Measurements from ENCODE around the gene JAZF1.
"Not testable (repeated sequence)": the region's sequence is repeated elsewhere in the genome, so short reads cannot be mapped to it uniquely, and the experiment has no call there.

Gene JAZF1

GRCh38 chr7:27870595-27870994 is 310.0 kb downstream of the JAZF1 start:
- no peak overlapping the region for H3K4me2 ChIP-seq (ENCODE audit: low read length)
- peaks cover 15% of the 10 kb centered on the region for H3K4me1 ChIP-seq (ENCODE audit: control insufficient read depth, insufficient read depth, low read length)
- no peaks in the 10 kb centered on the region for H3K9me3 ChIP-seq (replicated peaks; ENCODE audit: low read length)
- no peaks in the 10 kb centered on the region for H3K36me3 ChIP-seq (ENCODE audit: insufficient read depth, low read length)
- no peak overlapping the region for H3K4me3 ChIP-seq (ENCODE audit: low read length)
- H3K27me3 ChIP-seq (ENCODE audit: control insufficient read depth, insufficient read depth, low read length): no peaks in the 10 kb centered on the region
- no peak overlapping the region for H3K9ac ChIP-seq (ENCODE audit: low read depth, low read length)

- Histone ChIP-seq H3K4me3 (ENCODE audit: low read length) (no peak overlapping the region), H3K9me3 (replicated peaks; ENCODE audit: low read length) (no peaks in the 10 kb centered on the region), H3K9ac (ENCODE audit: low read depth, low read length) (no peak overlapping the region), H3K36me3 (ENCODE audit: insufficient read depth, low read length) (no peaks in the 10 kb centered on the region), H3K4me2 (ENCODE audit: low read length) (no peak overlapping the region), H3K27me3 (ENCODE audit: control insufficient read depth, insufficient read depth, low read length) (no peaks in the 10 kb centered on the region), H3K4me1 (ENCODE audit: control insufficient read depth, insufficient read depth, low read length) (peaks cover 6% of the 10 kb centered on the region)
Measured at GRCh38 chr7:27869056-27869455, 311.5 kb downstream of the JAZF1 start.

GRCh38 chr7:27868131-27868550 is 312.5 kb downstream of the JAZF1 start:
- Histone ChIP-seq H3K4me1 (ENCODE audit: control insufficient read depth, insufficient read depth, low read length) (no peaks in the 10 kb centered on the region), H3K4me2 (ENCODE audit: low read length) (no peak overlapping the region), H3K9ac (ENCODE audit: low read depth, low read length) (no peak overlapping the region), H3K27me3 (ENCODE audit: control insufficient read depth, insufficient read depth, low read length) (no peaks in the 10 kb centered on the region), H3K9me3 (replicated peaks; ENCODE audit: low read length) (no peaks in the 10 kb centered on the region), H3K36me3 (ENCODE audit: insufficient read depth, low read length) (peaks cover 4% of the 10 kb centered on the region), H3K4me3 (ENCODE audit: low read length) (no peak overlapping the region)

GRCh38 chr7:27866828-27867672 is 313.5 kb downstream of the JAZF1 start:
- H3K9ac ChIP-seq (ENCODE audit: low read depth, low read length): no peak overlapping the region
- no peaks in the 10 kb centered on the region for H3K27me3 ChIP-seq (ENCODE audit: control insufficient read depth, insufficient read depth, low read length)
- H3K9me3 ChIP-seq (replicated peaks; ENCODE audit: low read length): no peaks in the 10 kb centered on the region
- no peak overlapping the region for H3K4me3 ChIP-seq (ENCODE audit: low read length)
- no peaks in the 10 kb centered on the region for H3K4me1 ChIP-seq (ENCODE audit: control insufficient read depth, insufficient read depth, low read length)
- peaks cover 4% of the 10 kb centered on the region for H3K36me3 ChIP-seq (ENCODE audit: insufficient read depth, low read length)
- no peak overlapping the region for H3K4me2 ChIP-seq (ENCODE audit: low read length)

- no peak overlapping the region for H3K9ac ChIP-seq (ENCODE audit: low read depth, low read length)
- peaks cover 4% of the 10 kb centered on the region for H3K36me3 ChIP-seq (ENCODE audit: insufficient read depth, low read length)
- no peaks in the 10 kb centered on the region for H3K4me1 ChIP-seq (ENCODE audit: control insufficient read depth, insufficient read depth, low read length)
- no peaks in the 10 kb centered on the region for H3K9me3 ChIP-seq (replicated peaks; ENCODE audit: low read length)
- no peak overlapping the region for H3K4me3 ChIP-seq (ENCODE audit: low read length)
- no peak overlapping the region for H3K4me2 ChIP-seq (ENCODE audit: low read length)
- H3K27me3 ChIP-seq (ENCODE audit: control insufficient read depth, insufficient read depth, low read length): no peaks in the 10 kb centered on the region
Measured at GRCh38 chr7:27866256-27866655, 314.3 kb downstream of the JAZF1 start.

- no peaks in the 10 kb centered on the region for H3K9me3 ChIP-seq (replicated peaks; ENCODE audit: low read length)
- no peak overlapping the region for H3K4me3 ChIP-seq (ENCODE audit: low read length)
- H3K4me1 ChIP-seq (ENCODE audit: control insufficient read depth, insufficient read depth, low read length): no peaks in the 10 kb centered on the region
- H3K27me3 ChIP-seq (ENCODE audit: control insufficient read depth, insufficient read depth, low read length): no peaks in the 10 kb centered on the region
- H3K9ac ChIP-seq (ENCODE audit: low read depth, low read length): no peak overlapping the region
- no peak overlapping the region for H3K4me2 ChIP-seq (ENCODE audit: low read length)
- peaks cover 4% of the 10 kb centered on the region for H3K36me3 ChIP-seq (ENCODE audit: insufficient read depth, low read length)
Measured at GRCh38 chr7:27863880-27864279, 316.7 kb downstream of the JAZF1 start.

- Histone ChIP-seq H3K4me1 (ENCODE audit: control insufficient read depth, insufficient read depth, low read length) (no peaks in the 10 kb centered on the region), H3K27me3 (ENCODE audit: control insufficient read depth, insufficient read depth, low read length) (no peaks in the 10 kb centered on the region), H3K9ac (ENCODE audit: low read depth, low read length) (no peak overlapping the region), H3K36me3 (ENCODE audit: insufficient read depth, low read length) (peaks cover 4% of the 10 kb centered on the region), H3K4me3 (ENCODE audit: low read length) (no peak overlapping the region), H3K4me2 (ENCODE audit: low read length) (no peak overlapping the region), H3K9me3 (replicated peaks; ENCODE audit: low read length) (no peaks in the 10 kb centered on the region)
Measured at GRCh38 chr7:27861747-27862146, 318.8 kb downstream of the JAZF1 start.

- no peak overlapping the region for H3K9ac ChIP-seq (ENCODE audit: low read depth, low read length)
- H3K36me3 ChIP-seq (ENCODE audit: insufficient read depth, low read length): peaks cover 4% of the 10 kb centered on the region
- no peaks in the 10 kb centered on the region for H3K9me3 ChIP-seq (replicated peaks; ENCODE audit: low read length)
- no peaks in the 10 kb centered on the region for H3K27me3 ChIP-seq (ENCODE audit: control insufficient read depth, insufficient read depth, low read length)
- H3K4me2 ChIP-seq (ENCODE audit: low read length): no peak overlapping the region
- H3K4me1 ChIP-seq (ENCODE audit: control insufficient read depth, insufficient read depth, low read length): no peaks in the 10 kb centered on the region
- H3K4me3 ChIP-seq (ENCODE audit: low read length): no peak overlapping the region
Measured at GRCh38 chr7:27860800-27861199, 319.8 kb downstream of the JAZF1 start.

- H3K4me1 ChIP-seq (ENCODE audit: control insufficient read depth, insufficient read depth, low read length); H3K4me2 ChIP-seq (ENCODE audit: low read length); H3K4me3 ChIP-seq (ENCODE audit: low read length); H3K36me3 ChIP-seq (ENCODE audit: insufficient read depth, low read length); H3K9ac ChIP-seq (ENCODE audit: low read depth, low read length); H3K27me3 ChIP-seq (ENCODE audit: control insufficient read depth, insufficient read depth, low read length); H3K9me3 ChIP-seq (replicated peaks; ENCODE audit: low read length): not testable (repeated sequence)
Measured at GRCh38 chr7:27856703-27857485, 323.7 kb downstream of the JAZF1 start.

GRCh38 chr7:27850531-27850930 is 330.1 kb downstream of the JAZF1 start:
- Histone ChIP-seq H3K9ac (ENCODE audit: low read depth, low read length) (no peak overlapping the region), H3K4me3 (ENCODE audit: low read length) (no peak overlapping the region), H3K4me2 (ENCODE audit: low read length) (no peak overlapping the region), H3K27me3 (ENCODE audit: control insufficient read depth, insufficient read depth, low read length) (no peaks in the 10 kb centered on the region), H3K36me3 (ENCODE audit: insufficient read depth, low read length) (no peaks in the 10 kb centered on the region), H3K4me1 (ENCODE audit: control insufficient read depth, insufficient read depth, low read length) (no peaks in the 10 kb centered on the region), H3K9me3 (replicated peaks; ENCODE audit: low read length) (no peaks in the 10 kb centered on the region)

GRCh38 chr7:27846388-27846787 is 334.2 kb downstream of the JAZF1 start:
- H3K9ac ChIP-seq (ENCODE audit: low read depth, low read length): no peak overlapping the region
- no peaks in the 10 kb centered on the region for H3K4me1 ChIP-seq (ENCODE audit: control insufficient read depth, insufficient read depth, low read length)
- H3K27me3 ChIP-seq (ENCODE audit: control insufficient read depth, insufficient read depth, low read length): no peaks in the 10 kb centered on the region
- no peaks in the 10 kb centered on the region for H3K36me3 ChIP-seq (ENCODE audit: insufficient read depth, low read length)
- no peaks in the 10 kb centered on the region for H3K9me3 ChIP-seq (replicated peaks; ENCODE audit: low read length)
- H3K4me3 ChIP-seq (ENCODE audit: low read length): no peak overlapping the region
- H3K4me2 ChIP-seq (ENCODE audit: low read length): no peak overlapping the region

Data from skeletal muscle satellite cell (primary cell).